Omental fat pad (tissue), 4 donors: ENCODE results near the gene SLC10A3. TPM values are rescaled to one million over a fixed set of nuclear protein-coding genes. Genes with fewer than 3 reads are reported as not detected.

ENCODE experiments used
- ATAC-seq: fragments of 150-250 bp; one replicate; pipeline ENCODE4 v1.9.1; 2016; ENCODE audit warnings: mild to moderate bottlenecking, moderate library complexity; ENCODE audit not compliant: low FRiP score
- DNase-seq: peaks from one replicate; pipeline ENCODE4 v3.0.0-alpha.2; 2019; ENCODE audit warnings: low spot score
- total RNA-seq, 4 donors: library from RNA; depleted of rRNA; stranded (reverse); fragments of >200 nt; gene quantifications; one replicate each; pipeline ENCODE4 v1.1.0, GENCODE V29; 2016
- TF ChIP-seq, protein P1 (sequence below), 3 donors: fragments of 450-650 bp; IDR thresholded peaks; one replicate each; pipeline ENCODE4 v1.5.1; 2016 to 2017; ENCODE audit warnings: antibody characterized with exemption in 3 of 3, mild to moderate bottlenecking in 3 of 3, moderate library complexity in 2 of 3

The SLC10A3 gene
- total RNA-seq, 4 donors from 2014 or later, result 22.9 to 29.7 (median 26.9) TPM

DNA sequence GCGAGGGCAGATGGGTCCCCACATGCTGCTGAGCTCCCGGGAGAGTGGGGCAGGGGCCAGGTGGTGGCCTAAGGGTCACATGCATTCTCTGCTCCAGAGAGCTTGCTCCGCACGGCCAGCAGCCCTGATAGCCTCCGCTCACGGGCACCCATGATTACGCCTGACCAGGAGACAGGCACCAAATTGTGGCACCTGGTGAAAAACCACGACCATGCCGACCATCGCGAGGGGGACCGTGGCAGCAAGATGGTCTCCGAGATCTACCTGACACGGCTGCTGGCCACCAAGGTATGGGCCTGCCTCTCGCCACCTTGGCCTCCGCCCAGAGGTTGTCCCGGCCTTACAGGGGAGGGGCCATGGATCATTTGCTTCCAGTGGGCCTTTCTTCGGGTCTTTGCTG is 20.5 kb downstream of the SLC10A3 start:
- TF ChIP-seq, protein P1, sequence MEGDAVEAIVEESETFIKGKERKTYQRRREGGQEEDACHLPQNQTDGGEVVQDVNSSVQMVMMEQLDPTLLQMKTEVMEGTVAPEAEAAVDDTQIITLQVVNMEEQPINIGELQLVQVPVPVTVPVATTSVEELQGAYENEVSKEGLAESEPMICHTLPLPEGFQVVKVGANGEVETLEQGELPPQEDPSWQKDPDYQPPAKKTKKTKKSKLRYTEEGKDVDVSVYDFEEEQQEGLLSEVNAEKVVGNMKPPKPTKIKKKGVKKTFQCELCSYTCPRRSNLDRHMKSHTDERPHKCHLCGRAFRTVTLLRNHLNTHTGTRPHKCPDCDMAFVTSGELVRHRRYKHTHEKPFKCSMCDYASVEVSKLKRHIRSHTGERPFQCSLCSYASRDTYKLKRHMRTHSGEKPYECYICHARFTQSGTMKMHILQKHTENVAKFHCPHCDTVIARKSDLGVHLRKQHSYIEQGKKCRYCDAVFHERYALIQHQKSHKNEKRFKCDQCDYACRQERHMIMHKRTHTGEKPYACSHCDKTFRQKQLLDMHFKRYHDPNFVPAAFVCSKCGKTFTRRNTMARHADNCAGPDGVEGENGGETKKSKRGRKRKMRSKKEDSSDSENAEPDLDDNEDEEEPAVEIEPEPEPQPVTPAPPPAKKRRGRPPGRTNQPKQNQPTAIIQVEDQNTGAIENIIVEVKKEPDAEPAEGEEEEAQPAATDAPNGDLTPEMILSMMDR (IDR thresholded peaks at IDR 0.05), result no peak
- no peak for DNase-seq
- no peak for ATAC-seq

GRCh38 chrX:154469114-154469513 is 21.3 kb downstream of the SLC10A3 start:
- no peak for ATAC-seq
- TF ChIP-seq, protein P1 (IDR thresholded peaks at IDR 0.05), result no peak
- no peak for DNase-seq

DNA sequence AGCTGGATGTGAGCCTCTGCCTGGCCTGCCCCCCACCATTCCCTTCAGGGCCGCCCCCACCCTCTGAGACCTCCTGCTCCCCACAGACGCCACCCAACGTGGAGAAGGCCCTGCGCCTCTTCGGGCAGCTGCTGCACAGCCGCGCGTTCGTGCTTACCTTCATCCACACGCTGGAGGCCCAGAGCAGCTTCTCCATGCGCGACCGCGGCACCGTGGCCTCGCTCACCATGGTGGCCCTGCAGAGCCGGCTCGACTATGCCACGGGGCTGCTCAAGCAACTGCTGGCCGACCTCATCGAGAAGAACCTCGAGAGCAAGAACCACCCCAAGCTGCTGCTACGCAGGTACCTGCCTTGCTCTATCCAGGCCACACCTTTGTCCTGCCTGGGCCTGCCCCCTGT is 22.2 kb downstream of the SLC10A3 start:
- TF ChIP-seq, protein P1 (IDR thresholded peaks at IDR 0.05), result no peak
- ATAC-seq (no peak), DNase-seq (no peak)

GRCh38 chrX:154467556-154467955 is 22.9 kb downstream of the SLC10A3 start:
- TF ChIP-seq, protein P1 (IDR thresholded peaks at IDR 0.05), result no peak
- DNase-seq (no peak), ATAC-seq (no peak)

GRCh38 chrX:154466907-154467306 is 23.5 kb downstream of the SLC10A3 start:
- ATAC-seq, result no peak
- TF ChIP-seq, protein P1 (IDR thresholded peaks at IDR 0.05), result no peak
- DNase-seq, result no peak

DNA sequence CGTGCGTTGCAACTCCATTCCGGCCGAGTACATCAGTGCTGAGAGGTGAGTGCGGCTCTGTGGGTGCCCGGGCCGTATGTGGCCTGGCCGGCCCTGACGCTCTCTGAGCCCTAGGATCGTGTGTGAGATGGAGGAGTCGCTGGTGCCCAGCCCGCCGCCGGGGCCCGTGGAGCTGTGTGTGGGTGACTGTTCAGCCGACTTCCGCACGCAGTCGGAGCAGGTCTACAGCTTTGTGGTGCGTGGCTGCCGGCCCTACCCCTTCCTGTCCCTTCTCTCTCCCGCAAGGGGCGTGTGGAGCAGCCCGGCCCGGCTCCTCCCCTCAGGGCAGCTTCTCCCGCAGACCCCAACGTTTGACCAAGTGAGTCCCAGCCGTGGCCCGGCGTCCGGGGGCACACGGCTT is 24.4 kb downstream of the SLC10A3 start:
- DNase-seq (no peak), ATAC-seq (no peak)
- TF ChIP-seq, protein P1 (IDR thresholded peaks at IDR 0.05), result no peak

DNA sequence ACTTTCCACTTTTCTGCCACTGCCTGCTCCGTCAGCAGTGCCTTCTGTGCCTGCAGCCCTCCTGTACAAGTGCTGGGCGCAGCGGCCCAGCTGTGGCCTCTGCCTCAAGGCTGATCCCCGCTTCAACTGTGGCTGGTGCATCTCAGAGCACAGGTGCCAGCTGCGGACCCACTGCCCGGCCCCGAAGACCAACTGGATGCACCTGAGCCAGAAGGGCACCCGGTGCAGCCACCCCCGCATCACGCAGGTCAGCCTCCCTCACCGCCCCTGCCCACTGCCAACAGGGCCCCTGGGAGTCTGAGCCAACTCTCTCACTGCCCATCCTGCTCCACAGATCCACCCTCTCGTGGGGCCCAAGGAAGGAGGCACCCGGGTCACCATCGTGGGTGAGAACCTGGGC is 24.8 kb downstream of the SLC10A3 start:
- ATAC-seq, result no peak
- no peak for DNase-seq
- TF ChIP-seq, protein P1 (IDR thresholded peaks at IDR 0.05), result no peak
